PC-3 (cell line): ENCODE data around the gene HOXC13.

ENCODE experiments used
- EZH2phosphoT487 ChIP-seq: fragments of 300-600 bp; sonication (generic); IDR thresholded peaks from 2 replicates; pipeline ENCODE4 v1.6.1; 2018; ENCODE audit warnings: mild to moderate bottlenecking, antibody characterized with exemption, low read length, borderline replicate concordance
- TF ChIP-seq, protein P1 (sequence below): fragments of 300-600 bp; sonication (generic); conservative IDR thresholded peaks from 2 replicates; pipeline ENCODE4 v1.5.1; 2017; ENCODE audit warnings: antibody characterized with exemption, low read depth, mild to moderate bottlenecking, low read length

DNA sequence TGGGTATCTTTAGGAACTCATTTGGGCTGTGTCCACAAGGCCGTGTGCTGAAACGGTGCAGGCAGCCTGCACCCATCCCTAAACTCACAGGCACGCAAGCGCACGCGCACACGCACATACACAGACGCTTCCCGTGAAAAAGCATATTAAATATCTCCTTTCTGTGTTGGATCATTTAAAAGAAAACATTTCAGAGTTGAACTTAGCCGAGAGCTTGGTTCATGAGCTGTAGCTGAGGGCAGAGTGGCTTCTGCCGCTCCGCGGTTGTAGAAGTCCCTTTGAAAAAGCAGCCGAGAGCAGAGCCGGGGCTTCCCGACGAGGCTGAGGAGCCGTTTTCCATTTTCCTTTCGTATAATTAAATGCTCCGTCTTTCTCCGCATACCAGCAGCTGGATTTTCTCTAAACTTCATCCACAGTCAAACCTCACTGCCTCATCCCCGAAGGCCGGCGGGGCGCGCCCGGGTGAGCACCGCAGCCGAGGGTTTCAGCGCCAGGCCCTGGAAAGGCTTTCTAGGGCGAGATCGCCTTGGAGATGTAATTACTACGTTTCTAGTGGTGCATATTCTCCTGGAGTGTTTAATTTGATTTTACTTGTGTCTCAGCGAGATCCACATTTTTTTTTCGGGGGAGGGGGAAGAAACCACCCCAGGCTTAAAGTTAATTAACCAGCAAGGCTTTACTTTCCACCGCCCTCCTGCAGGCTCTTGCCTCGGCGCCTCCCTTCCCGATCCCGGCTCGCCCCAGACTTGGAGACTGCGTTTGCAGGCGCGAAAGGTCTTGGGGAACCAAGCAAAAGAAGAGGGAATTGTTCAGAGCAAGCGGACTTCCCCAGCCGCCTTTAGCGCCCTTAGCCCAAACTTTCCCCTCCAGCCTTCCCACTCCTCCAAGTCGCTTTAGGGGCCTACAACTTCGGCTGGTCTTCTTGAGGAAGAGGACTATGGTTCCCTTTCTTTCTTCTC lies 3.0 kb upstream of the HOXC13 start:
- TF ChIP-seq, protein P1, sequence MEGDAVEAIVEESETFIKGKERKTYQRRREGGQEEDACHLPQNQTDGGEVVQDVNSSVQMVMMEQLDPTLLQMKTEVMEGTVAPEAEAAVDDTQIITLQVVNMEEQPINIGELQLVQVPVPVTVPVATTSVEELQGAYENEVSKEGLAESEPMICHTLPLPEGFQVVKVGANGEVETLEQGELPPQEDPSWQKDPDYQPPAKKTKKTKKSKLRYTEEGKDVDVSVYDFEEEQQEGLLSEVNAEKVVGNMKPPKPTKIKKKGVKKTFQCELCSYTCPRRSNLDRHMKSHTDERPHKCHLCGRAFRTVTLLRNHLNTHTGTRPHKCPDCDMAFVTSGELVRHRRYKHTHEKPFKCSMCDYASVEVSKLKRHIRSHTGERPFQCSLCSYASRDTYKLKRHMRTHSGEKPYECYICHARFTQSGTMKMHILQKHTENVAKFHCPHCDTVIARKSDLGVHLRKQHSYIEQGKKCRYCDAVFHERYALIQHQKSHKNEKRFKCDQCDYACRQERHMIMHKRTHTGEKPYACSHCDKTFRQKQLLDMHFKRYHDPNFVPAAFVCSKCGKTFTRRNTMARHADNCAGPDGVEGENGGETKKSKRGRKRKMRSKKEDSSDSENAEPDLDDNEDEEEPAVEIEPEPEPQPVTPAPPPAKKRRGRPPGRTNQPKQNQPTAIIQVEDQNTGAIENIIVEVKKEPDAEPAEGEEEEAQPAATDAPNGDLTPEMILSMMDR, result no peak
- no peak for TF ChIP-seq EZH2phosphoT487
